LNCaP clone FGC (cell line): ENCODE results near the gene NRL.

Source experiments
- DNase-seq: peaks from one replicate; pipeline ENCODE4 v3.0.0-alpha.2; 2011; ENCODE audit warnings: low read depth
- H3K4me3 ChIP-seq: 2 replicates; pipeline ENCODE4 v1.5.1; 2011; ENCODE audit warnings: mild to moderate bottlenecking, low read depth, low read length, control low read depth
- CTCF ChIP-seq: IDR thresholded peaks from 2 replicates; pipeline ENCODE4 v1.5.1; 2012; ENCODE audit warnings: mild to moderate bottlenecking; ENCODE audit not compliant: control insufficient read depth, insufficient read depth; ENCODE audit errors: extremely low read depth

The NRL gene

GRCh38 chr14:24087004-24087403 is 27.7 kb downstream of the NRL start:
- H3K4me3 ChIP-seq: no peak overlapping the region
- DNase-seq: no peak
- TF ChIP-seq CTCF: no peak

- DNase-seq: no peak
- no peak overlapping the region for H3K4me3 ChIP-seq
- no peak for TF ChIP-seq CTCF
Measured at GRCh38 chr14:24086193-24086955, 28.4 kb downstream of the NRL start.

GRCh38 chr14:24085215-24085614 is 29.5 kb downstream of the NRL start:
- DNase-seq: no peak
- H3K4me3 ChIP-seq: no peak overlapping the region
- no peak for TF ChIP-seq CTCF

GRCh38 chr14:24084440-24084839 is 30.3 kb downstream of the NRL start:
- H3K4me3 ChIP-seq: no peak overlapping the region
- no peak for TF ChIP-seq CTCF
- DNase-seq: no peak

- no peak for TF ChIP-seq CTCF
- no peak overlapping the region for H3K4me3 ChIP-seq
Measured at GRCh38 chr14:24083462-24083861, 31.3 kb downstream of the NRL start.

GRCh38 chr14:24082411-24083080 is 32.2 kb downstream of the NRL start:
- TF ChIP-seq CTCF: no peak
- H3K4me3 ChIP-seq: no peak overlapping the region
- no peak for DNase-seq

More at GRCh38 chr14:24083462-24083861, 31.3 kb downstream of the NRL start:
- no peak for DNase-seq
